SK-N-MC (cell line): ENCODE measurements around the gene TMEM14C.

ENCODE experiments used
- DNase-seq: peaks from one replicate; pipeline ENCODE4 v3.0.0-alpha.2; 2011; ENCODE audit warnings: low read depth, low spot score
- H3K27ac ChIP-seq: fragments of 200-600 bp; sonication (generic); 2 replicates; pipeline ENCODE4 v1.5.1; 2016; ENCODE audit warnings: mixed run types
- H3K36me3 ChIP-seq: fragments of 200-600 bp; sonication (generic); 2 replicates; pipeline ENCODE4 v1.6.1; 2017; ENCODE audit warnings: antibody characterized with exemption, low read length, mixed read lengths; ENCODE audit not compliant: insufficient read depth
- H3K4me3 ChIP-seq: fragments of 200-600 bp; sonication (generic); 2 replicates; pipeline ENCODE4 v1.5.1; 2016
- H3K9ac ChIP-seq: fragments of 200-600 bp; sonication (generic); 2 replicates; pipeline ENCODE4 v1.8.0; 2017; ENCODE audit warnings: mixed run types, mixed read lengths; ENCODE audit not compliant: insufficient read length
- H3K9me3 ChIP-seq: fragments of 200-600 bp; sonication (generic); 2 replicates; pipeline ENCODE4 v1.6.1; 2017; ENCODE audit warnings: low read depth, mild to moderate bottlenecking, antibody characterized with exemption, low read length, moderate library complexity, mixed read lengths
- EZH2 ChIP-seq: fragments of 200-600 bp; sonication (generic); IDR thresholded peaks from one replicate; pipeline ENCODE4 v1.6.1; 2017; ENCODE audit warnings: antibody characterized with exemption
- FOXP2 ChIP-seq: optimal IDR thresholded peaks from 2 replicates; pipeline ENCODE3; 2011; ENCODE audit warnings: mild to moderate bottlenecking, moderate library complexity; ENCODE audit not compliant: insufficient read depth; ENCODE audit errors: extremely low read length, control extremely low read depth
- POLR2AphosphoS5 ChIP-seq: IDR thresholded peaks from 2 replicates; pipeline ENCODE4 v1.6.1; 2012; ENCODE audit warnings: mild to moderate bottlenecking, low read depth, low read length, borderline replicate concordance

TMEM14C gene

GRCh38 chr6:10769419-10769818 is 46.5 kb downstream of the TMEM14C start:
- no peak for DNase-seq
- Histone ChIP-seq H3K4me3 (no peak overlapping the region), H3K27ac (no peak overlapping the region), H3K36me3 (peaks cover 6% of the 10 kb centered on the region; the same call in 1 of the 2 replicates), H3K9ac (no peak overlapping the region), H3K9me3 (no peaks in the 10 kb centered on the region)
- no peak for TF ChIP-seq FOXP2
- no peak for TF ChIP-seq EZH2
- TF ChIP-seq POLR2AphosphoS5: no peak

GRCh38 chr6:10771371-10771894 is 48.6 kb downstream of the TMEM14C start:
- no peak for DNase-seq
- no peak overlapping the region for H3K9ac ChIP-seq
- H3K36me3 ChIP-seq: peaks cover 15% of the 10 kb centered on the region; the same call in 1 of the 2 replicates
- H3K9me3 ChIP-seq: no peaks in the 10 kb centered on the region
- no peak overlapping the region for H3K27ac ChIP-seq
- TF ChIP-seq EZH2 (no peak), FOXP2 (no peak), POLR2AphosphoS5 (no peak)
- H3K4me3 ChIP-seq: no peak overlapping the region

GRCh38 chr6:10778230-10778629 is 55.4 kb downstream of the TMEM14C start:
- no peak for DNase-seq
- no peak for TF ChIP-seq EZH2
- no peak for TF ChIP-seq POLR2AphosphoS5
- TF ChIP-seq FOXP2: no peak
- peaks cover 12% of the 10 kb centered on the region; the same call in 1 of the 2 replicates for H3K36me3 ChIP-seq
- H3K4me3 ChIP-seq: no peak overlapping the region
- no peaks in the 10 kb centered on the region for H3K9me3 ChIP-seq
- no peak overlapping the region for H3K27ac ChIP-seq
- H3K9ac ChIP-seq: no peak overlapping the region

GRCh38 chr6:10779076-10779475 is 56.2 kb downstream of the TMEM14C start:
- H3K9ac ChIP-seq: no peak overlapping the region
- no peak overlapping the region for H3K27ac ChIP-seq
- DNase-seq: no peak
- H3K36me3 ChIP-seq: peaks cover 12% of the 10 kb centered on the region; the same call in 1 of the 2 replicates
- H3K9me3 ChIP-seq: no peaks in the 10 kb centered on the region
- no peak overlapping the region for H3K4me3 ChIP-seq
- TF ChIP-seq EZH2 (no peak), POLR2AphosphoS5 (no peak)
